ENCODE results near the gene OAS3.

Gene OAS3

GRCh38 chr12:112967306-112967705 lies 29.0 kb downstream of the OAS3 start:
- Histone ChIP-seq H3K27me3 (ENCODE audit: insufficient read depth, poor library complexity, severe bottlenecking) (no peaks in the 10 kb centered on the region), H3K27ac (replicated peaks) (no peak overlapping the region), H3K4me3 (replicated peaks; ENCODE audit: insufficient read depth, low read length) (no peak overlapping the region)
- TF ChIP-seq SPI1 (IDR thresholded peaks at IDR 0.05; ENCODE audit: borderline replicate concordance, low read depth) (no peak), GABPA (IDR thresholded peaks at IDR 0.05; ENCODE audit: low read depth) (no peak), CTCF (IDR thresholded peaks at IDR 0.05; ENCODE audit: insufficient read depth, low read length) (no peak), REST (IDR thresholded peaks at IDR 0.05; ENCODE audit: insufficient replicate concordance, low read depth) (no peak), POLR2AphosphoS5 (IDR thresholded peaks at IDR 0.05; ENCODE audit: low read depth) (no peak)
- DNase-seq (ENCODE audit: low read depth in 1 of 2, low spot score in 1 of 2), result no peak

GRCh38 chr12:112967858-112968257 lies 29.6 kb downstream of the OAS3 start:
- no peak overlapping the region for H3K27ac ChIP-seq (replicated peaks)
- H3K27me3 ChIP-seq (ENCODE audit: insufficient read depth, poor library complexity, severe bottlenecking), result no peaks in the 10 kb centered on the region
- H3K4me3 ChIP-seq (replicated peaks; ENCODE audit: insufficient read depth, low read length), result no peak overlapping the region
- TF ChIP-seq POLR2AphosphoS5 (IDR thresholded peaks at IDR 0.05; ENCODE audit: low read depth), result no peak
- no peak for TF ChIP-seq SPI1 (IDR thresholded peaks at IDR 0.05; ENCODE audit: borderline replicate concordance, low read depth)
- no peak for TF ChIP-seq GABPA (IDR thresholded peaks at IDR 0.05; ENCODE audit: low read depth)
- TF ChIP-seq REST (IDR thresholded peaks at IDR 0.05; ENCODE audit: insufficient replicate concordance, low read depth), result no peak
- TF ChIP-seq CTCF (IDR thresholded peaks at IDR 0.05; ENCODE audit: insufficient read depth, low read length), result no peak
- no peak for DNase-seq (ENCODE audit: low read depth in 1 of 2, low spot score in 1 of 2)

- Histone ChIP-seq H3K27me3 (ENCODE audit: insufficient read depth, poor library complexity, severe bottlenecking) (no peaks in the 10 kb centered on the region), H3K4me3 (replicated peaks; ENCODE audit: insufficient read depth, low read length) (no peak overlapping the region), H3K27ac (replicated peaks) (no peak overlapping the region)
- DNase-seq (ENCODE audit: low read depth in 1 of 2, low spot score in 1 of 2), result no peak
- TF ChIP-seq GABPA (IDR thresholded peaks at IDR 0.05; ENCODE audit: low read depth) (no peak), POLR2AphosphoS5 (IDR thresholded peaks at IDR 0.05; ENCODE audit: low read depth) (no peak), REST (IDR thresholded peaks at IDR 0.05; ENCODE audit: insufficient replicate concordance, low read depth) (no peak), CTCF (IDR thresholded peaks at IDR 0.05; ENCODE audit: insufficient read depth, low read length) (no peak)
These were observed 31.5 kb downstream of the OAS3 start for GRCh38 chr12:112969547-112970306.

All from HL-60 (cell line).